Measurements from ENCODE around the gene CDCA3. TPM values are rescaled to one million over a fixed set of nuclear protein-coding genes. Genes with fewer than 3 reads are reported as not detected.
"Not testable (repeated sequence)": the region's sequence is repeated elsewhere in the genome, so short reads cannot be mapped to it uniquely, and the experiment has no call there.

CDCA3 gene
- total RNA-seq, 4 donors from 2014 or later = 0.25 to 4.4 (median 0.65) TPM

- Histone ChIP-seq H3K27me3 (no peaks in the 10 kb centered on the region), H3K36me3 (peaks cover 0 to 4% of the 10 kb centered on the region in 2 donors), H3K4me3 (no peak overlapping the region), H3K27ac (no peak overlapping the region), H3K4me1 (peaks cover 10% of the 10 kb centered on the region in 2 donors), H3K9me3 (no peaks in the 10 kb centered on the region)
- TF ChIP-seq CTCF (IDR thresholded peaks at IDR 0.05 in 4 of 5, conservative IDR thresholded peaks at IDR 0.05 in 1 of 5) (no peak), POLR2A (IDR thresholded peaks at IDR 0.05) (no peak)
- in situ Hi-C loops (cut with MboI; ENCODE audit: low sequenced_read_pairs in 4 of 4) = no loop called here
- no peak for DNase-seq
- ATAC-seq = no peak
- intact Hi-C loops (cut with DNase I; ENCODE audit: low total_unique reads) = no loop called here
Observed at GRCh38 chr12:6888360-6888759, 37.3 kb upstream of the CDCA3 start.

DNA sequence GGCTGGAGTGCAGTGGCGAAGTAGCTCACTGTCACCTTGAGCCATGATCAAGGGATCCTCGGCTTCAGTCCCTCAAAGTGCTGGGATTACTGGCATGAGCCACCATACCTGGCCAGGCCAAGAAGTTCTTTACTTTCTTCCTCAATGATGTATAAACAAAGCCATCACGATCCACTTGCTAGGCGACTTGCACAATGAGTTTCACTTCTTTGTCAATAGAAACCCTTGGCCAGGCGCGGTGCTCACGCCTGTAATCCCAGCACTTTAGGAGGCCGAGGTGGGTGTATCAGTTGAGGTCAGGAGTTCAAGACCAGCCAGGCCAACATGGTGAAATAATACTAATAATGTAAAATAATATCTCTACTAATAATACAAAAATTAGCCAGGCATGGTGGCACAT is 36.4 kb upstream of the CDCA3 start:
- Histone ChIP-seq H3K27me3 (no peaks in the 10 kb centered on the region), H3K4me3 (no peak overlapping the region), H3K27ac (no peak overlapping the region), H3K4me1 (peaks cover 10% of the 10 kb centered on the region in 2 donors), H3K9me3 (no peaks in the 10 kb centered on the region), H3K36me3 (peaks cover 0 to 4% of the 10 kb centered on the region in 2 donors)
- intact Hi-C loops (cut with DNase I; ENCODE audit: low total_unique reads) (no loop called here), in situ Hi-C loops (cut with MboI; ENCODE audit: low sequenced_read_pairs in 4 of 4) (no loop called here)
- ATAC-seq (no peak), DNase-seq (no peak)
- no peak for TF ChIP-seq POLR2A (IDR thresholded peaks at IDR 0.05)
- TF ChIP-seq CTCF (IDR thresholded peaks at IDR 0.05 in 4 of 5, conservative IDR thresholded peaks at IDR 0.05 in 1 of 5) = no peak

- H3K27ac ChIP-seq; H3K4me1 ChIP-seq; ATAC-seq; H3K4me3 ChIP-seq; H3K36me3 ChIP-seq; H3K27me3 ChIP-seq; DNase-seq; H3K9me3 ChIP-seq; intact Hi-C loops (cut with DNase I; ENCODE audit: low total_unique reads); in situ Hi-C loops (cut with MboI; ENCODE audit: low sequenced_read_pairs in 4 of 4): not testable (repeated sequence)
Observed at GRCh38 chr12:6886206-6886999, 35.3 kb upstream of the CDCA3 start.

- in situ Hi-C loops (cut with MboI; ENCODE audit: low sequenced_read_pairs in 4 of 4) = no loop called here
- intact Hi-C loops (cut with DNase I; ENCODE audit: low total_unique reads) = no loop called here
- Histone ChIP-seq H3K4me3 (no peak overlapping the region), H3K36me3 (peaks cover 0 to 4% of the 10 kb centered on the region in 2 donors), H3K9me3 (no peaks in the 10 kb centered on the region), H3K4me1 (no peaks in the 10 kb centered on the region), H3K27me3 (no peaks in the 10 kb centered on the region), H3K27ac (no peak overlapping the region)
- TF ChIP-seq CTCF (IDR thresholded peaks at IDR 0.05 in 4 of 5, conservative IDR thresholded peaks at IDR 0.05 in 1 of 5) = no peak
- no peak for TF ChIP-seq POLR2A (IDR thresholded peaks at IDR 0.05)
- DNase-seq = no peak
- no peak for ATAC-seq
Observed at GRCh38 chr12:6884539-6884938, 33.5 kb upstream of the CDCA3 start.

- intact Hi-C loops (cut with DNase I; ENCODE audit: low total_unique reads) = no loop called here
- H3K4me1 ChIP-seq = no peaks in the 10 kb centered on the region
- H3K4me3 ChIP-seq = no peak overlapping the region
- no peaks in the 10 kb centered on the region for H3K27me3 ChIP-seq
- H3K9me3 ChIP-seq = no peaks in the 10 kb centered on the region
- H3K27ac ChIP-seq = no peak overlapping the region
- no peak for ATAC-seq
- TF ChIP-seq POLR2A (IDR thresholded peaks at IDR 0.05) (no peak), CTCF (IDR thresholded peaks at IDR 0.05 in 4 of 5, conservative IDR thresholded peaks at IDR 0.05 in 1 of 5) (no peak)
- in situ Hi-C loops (cut with MboI; ENCODE audit: low sequenced_read_pairs in 4 of 4) = no loop called here
- DNase-seq = no peak
- H3K36me3 ChIP-seq = peaks cover 0 to 4% of the 10 kb centered on the region in 2 donors
Observed at GRCh38 chr12:6883683-6884082, 32.6 kb upstream of the CDCA3 start.
